GM21619 (cell line): ENCODE results near the gene MYLK2.

Experiments used
- ATAC-seq: cut with Tn5 transposase; IDR thresholded peaks from one replicate; pipeline ENCODE4 v1.9.1; 2021; ENCODE audit not compliant: unreplicated experiment

Gene MYLK2

GRCh38 chr20:31851240-31851955, 32.2 kb downstream of the MYLK2 start:
- no peak for ATAC-seq

- ATAC-seq, result no peak
Measured at GRCh38 chr20:31853481-31853880, 34.3 kb downstream of the MYLK2 start.

GRCh38 chr20:31856516-31856915, 37.4 kb downstream of the MYLK2 start:
- no peak for ATAC-seq

- ATAC-seq, result no peak
Measured at GRCh38 chr20:31857861-31858759, 39.0 kb downstream of the MYLK2 start.

GRCh38 chr20:31858760-31859083, 39.6 kb downstream of the MYLK2 start:
- ATAC-seq, result no peak

- no peak for ATAC-seq
Measured at GRCh38 chr20:31859266-31859997, 40.3 kb downstream of the MYLK2 start.

GRCh38 chr20:31859998-31860380, 40.8 kb downstream of the MYLK2 start:
- no peak for ATAC-seq

GRCh38 chr20:31860390-31861134, 41.4 kb downstream of the MYLK2 start:
- ATAC-seq, result no peak

- ATAC-seq, result no peak
Measured at GRCh38 chr20:31861135-31861384, 41.9 kb downstream of the MYLK2 start.

GRCh38 chr20:31861385-31862156, 42.4 kb downstream of the MYLK2 start:
- no peak for ATAC-seq

- no peak for ATAC-seq
Measured at GRCh38 chr20:31862157-31862470, 43.0 kb downstream of the MYLK2 start.

- no peak for ATAC-seq
Measured at GRCh38 chr20:31862506-31862905, 43.4 kb downstream of the MYLK2 start.

- ATAC-seq, result no peak
Measured at GRCh38 chr20:31863296-31864085, 44.3 kb downstream of the MYLK2 start.

- no peak for ATAC-seq
Measured at GRCh38 chr20:31864521-31865400, 45.6 kb downstream of the MYLK2 start.

- ATAC-seq, result no peak
Measured at GRCh38 chr20:31866221-31866620, 47.1 kb downstream of the MYLK2 start.

GRCh38 chr20:31868853-31869672, 49.9 kb downstream of the MYLK2 start:
- no peak for ATAC-seq

GRCh38 chr20:31869673-31869941, 50.5 kb downstream of the MYLK2 start:
- no peak for ATAC-seq

- no peak for ATAC-seq
Measured at GRCh38 chr20:31869942-31870725, 51.0 kb downstream of the MYLK2 start, which contains the start of the genes DUSP15 and TTLL9. TSS of gene DUSP15 (minus strand) at chr20:31870527. CDS start at chr20:31870337, 190 bp downstream. TSS of gene TTLL9 (plus strand) at chr20:31870634. CDS start at chr20:31871127, 493 bp downstream.
